GM19351 (cell line): Measurements from ENCODE around the gene ALS2.
A peak's percentile ranks its signal among the peaks of the same experiment; 100 is the strongest.
"Not testable (repeated sequence)": the region's sequence is repeated elsewhere in the genome, so short reads cannot be mapped to it uniquely, and the experiment has no call there.

Source experiments
- ATAC-seq: cut with Tn5 transposase; IDR thresholded peaks from one replicate; pipeline ENCODE4 v1.9.1; 2021; ENCODE audit warnings: mild to moderate bottlenecking, moderate library complexity; ENCODE audit not compliant: unreplicated experiment

The ALS2 gene

GRCh38 chr2:201780674-201781493, at the start of gene ALS2:
Gene ALS2 (minus strand): TSS chr2:201780933. CDS start chr2:201768885, 12,048 bp downstream.
- ATAC-seq = peak; percentile 94

DNA sequence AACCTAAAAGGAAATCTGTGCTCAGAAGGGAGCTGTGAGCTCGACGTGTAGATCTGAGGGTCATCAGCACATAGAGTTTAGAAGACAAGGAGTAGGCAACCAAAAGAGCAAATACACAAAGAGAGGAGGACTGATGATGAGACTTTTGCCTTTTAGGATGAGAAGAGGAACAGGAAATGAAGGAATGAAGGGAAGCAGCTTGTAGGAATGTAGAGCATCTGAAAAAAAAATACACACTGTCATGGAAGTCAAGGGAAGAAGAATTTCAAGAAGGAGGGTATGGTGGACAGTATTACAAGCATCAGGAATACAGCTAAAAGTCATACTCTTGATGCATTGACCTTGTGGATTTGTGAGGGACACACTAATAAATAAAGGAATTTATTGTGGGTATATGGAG, 47.5 kb upstream of the ALS2 start:
- no peak for ATAC-seq

DNA sequence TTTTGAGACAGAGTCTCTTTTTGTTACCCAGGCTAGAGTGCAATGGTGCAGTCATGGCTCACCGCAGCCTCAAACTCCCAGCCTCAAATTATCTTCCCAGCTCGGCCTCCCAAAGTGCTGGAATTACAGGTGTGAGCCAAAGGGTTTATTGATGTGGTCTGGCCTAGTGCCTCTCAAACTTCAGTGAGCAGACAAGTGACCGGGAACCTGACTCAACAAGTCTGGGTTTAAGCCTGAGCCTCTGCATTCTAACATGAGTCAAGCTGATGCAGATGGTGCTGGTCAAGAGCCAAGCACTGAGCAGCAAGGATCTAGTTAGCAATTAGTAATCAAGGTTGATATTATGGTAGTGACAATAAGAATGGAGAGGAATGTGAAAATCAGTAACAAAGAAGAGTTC, 46.9 kb upstream of the ALS2 start:
- ATAC-seq = no peak

- no peak for ATAC-seq
Observed at GRCh38 chr2:201824212-201824611, 43.5 kb upstream of the ALS2 start.

DNA sequence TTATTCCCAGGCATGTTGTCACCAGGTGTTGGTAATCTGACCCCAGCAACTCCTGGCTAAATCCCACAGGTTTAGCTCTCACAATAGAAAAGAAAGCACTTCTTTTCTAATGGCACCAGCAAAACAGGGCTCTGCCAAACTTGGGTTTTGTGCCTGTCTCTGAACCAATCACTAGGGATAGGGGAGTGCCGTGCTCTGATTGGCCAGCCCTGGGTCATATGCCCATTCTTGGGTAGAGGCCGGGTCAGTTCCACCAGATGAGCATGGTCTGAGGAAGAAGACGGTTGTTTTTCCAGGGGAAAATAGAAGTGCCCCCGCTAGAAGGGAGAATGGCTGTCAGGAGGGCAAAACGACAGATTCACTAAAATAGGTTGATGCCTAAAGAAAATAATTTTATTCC, 40.3 kb upstream of the ALS2 start:
- no peak for ATAC-seq

- ATAC-seq = no peak
Observed at GRCh38 chr2:201820383-201821007, 39.8 kb upstream of the ALS2 start.

GRCh38 chr2:201816657-201817575, 36.2 kb upstream of the ALS2 start:
- ATAC-seq = no peak

GRCh38 chr2:201813996-201814760, 33.4 kb upstream of the ALS2 start:
- ATAC-seq = no peak

GRCh38 chr2:201810604-201811003, 29.9 kb upstream of the ALS2 start:
- not testable (repeated sequence) for ATAC-seq

DNA sequence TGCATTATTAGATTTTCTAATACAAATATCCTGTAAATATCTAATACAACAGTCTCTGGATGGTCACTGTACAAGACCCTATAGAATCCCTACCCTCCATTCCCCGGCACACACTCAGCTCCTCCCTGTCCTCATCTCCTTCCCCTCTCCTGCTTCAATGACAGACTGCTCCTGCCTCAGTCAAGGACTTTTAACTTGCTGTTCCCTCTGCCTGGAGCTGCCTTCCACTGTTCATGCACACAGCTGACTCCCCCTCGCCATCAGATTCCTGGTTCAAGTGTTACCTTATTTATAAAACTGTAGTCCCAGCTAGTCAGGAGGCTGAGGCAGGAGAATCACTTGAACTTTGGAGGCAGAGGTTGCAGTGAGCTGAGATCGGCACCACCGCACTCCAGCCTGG, 28.9 kb upstream of the ALS2 start:
- ATAC-seq = no peak

- no peak for ATAC-seq
Observed at GRCh38 chr2:201808027-201808426, 27.3 kb upstream of the ALS2 start.

DNA sequence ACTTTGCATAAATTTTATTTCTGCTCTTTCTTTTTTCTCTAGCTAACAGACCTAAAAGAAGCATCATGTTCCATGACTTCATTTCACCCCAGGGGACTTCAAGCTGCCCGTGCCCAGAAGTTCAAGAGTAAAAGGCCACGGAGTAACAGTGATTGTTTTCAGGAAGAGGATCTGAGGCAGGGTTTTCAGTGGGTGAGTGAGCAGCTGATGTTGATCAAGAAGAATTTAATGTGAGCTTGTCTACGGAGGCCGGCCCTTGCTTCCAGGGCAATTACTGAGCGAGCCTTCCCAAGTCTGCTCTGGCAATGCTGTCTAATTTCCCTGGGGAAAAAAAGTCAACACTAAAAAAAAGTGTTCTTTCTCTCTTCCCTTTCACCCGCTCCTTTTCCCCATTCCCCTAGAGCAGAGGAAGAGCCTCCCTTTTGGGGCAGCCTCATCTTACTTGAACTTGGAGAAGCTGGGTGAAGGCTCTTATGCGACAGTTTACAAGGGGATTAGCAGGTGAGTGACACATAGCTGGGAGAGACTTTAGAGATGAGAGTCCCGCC, 26.8 kb upstream of the ALS2 start:
- no peak for ATAC-seq

GRCh38 chr2:201806442-201807170, 25.9 kb upstream of the ALS2 start, which contains the start of gene CDK15:
Gene CDK15 (plus strand): TSS chr2:201806537. CDS start chr2:201806665, 128 bp downstream.
- no peak for ATAC-seq

DNA sequence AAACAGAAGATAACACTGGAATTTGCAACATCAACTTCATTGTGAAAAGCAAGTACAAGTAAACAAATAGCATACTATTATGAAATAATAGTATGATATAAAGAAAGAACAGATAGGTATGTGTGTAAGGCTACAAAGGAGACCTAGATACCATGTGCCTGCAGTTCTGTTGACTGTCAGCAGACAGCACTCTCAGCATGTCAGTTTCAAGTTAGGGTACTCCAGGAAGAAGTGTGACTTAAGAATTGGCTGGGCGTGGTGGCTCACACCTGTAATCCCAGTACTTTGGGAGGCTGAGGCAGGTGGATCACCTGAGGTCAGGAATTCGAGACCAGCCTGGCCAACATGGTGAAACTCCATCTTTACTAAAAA, 18.2 kb upstream of the ALS2 start:
- not testable (repeated sequence) for ATAC-seq

DNA sequence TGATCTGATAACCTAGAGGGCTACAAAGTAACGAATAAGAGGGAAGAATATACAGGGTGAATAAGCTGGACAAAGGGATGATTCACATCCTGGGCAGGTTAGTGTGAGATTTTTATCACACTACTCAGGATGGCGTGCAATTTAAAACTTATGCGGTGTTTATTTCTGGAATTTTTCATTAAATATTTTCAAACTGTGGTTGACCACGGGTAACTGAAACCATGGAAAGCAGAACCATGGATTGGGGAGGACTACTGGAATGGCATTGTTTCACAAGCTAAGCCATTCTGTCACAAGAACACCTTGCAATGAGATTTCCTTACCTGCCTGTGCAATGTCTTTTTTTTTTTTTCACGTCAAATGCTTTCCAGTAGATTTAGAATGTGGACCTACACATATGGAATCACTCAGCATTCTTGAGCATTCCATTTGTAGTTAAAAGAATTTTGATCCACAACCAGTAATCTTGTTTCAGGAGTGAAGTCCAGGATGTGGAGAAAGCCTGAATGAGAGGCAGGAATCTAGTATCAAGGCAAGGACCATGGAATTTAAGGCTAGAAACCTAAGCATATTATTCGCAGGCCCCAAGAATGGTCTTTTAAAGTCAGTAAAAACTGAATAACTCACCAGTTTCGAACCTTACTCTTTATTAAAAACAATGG, 17.6 kb upstream of the ALS2 start:
- no peak for ATAC-seq

GRCh38 chr2:201797175-201797840, 16.6 kb upstream of the ALS2 start:
- ATAC-seq = no peak

DNA sequence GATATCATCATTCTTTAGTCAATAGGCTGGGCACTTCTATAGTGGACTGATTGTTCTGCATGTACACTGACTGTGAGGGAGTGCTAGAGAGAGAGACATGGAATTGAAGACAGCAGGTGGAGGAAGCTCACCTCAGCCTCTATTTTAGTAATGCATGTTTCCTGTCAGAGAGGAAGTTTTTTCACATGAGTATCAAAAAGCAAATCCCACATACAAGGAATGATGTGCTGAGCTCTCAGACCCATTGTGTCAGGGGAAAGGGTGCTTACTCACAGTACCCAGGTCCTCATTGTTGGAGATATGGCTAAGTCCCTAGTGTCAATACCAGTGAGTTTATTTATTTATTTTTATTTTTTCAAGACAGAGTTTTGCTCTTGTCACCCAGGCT, 15.7 kb upstream of the ALS2 start:
- ATAC-seq = no peak

- no peak for ATAC-seq
Observed at GRCh38 chr2:201795607-201796477, 15.1 kb upstream of the ALS2 start.
